NCI-H2029 (cell line): ENCODE results near the gene RAB3IP.
"Not testable (repeated sequence)": the region's sequence is repeated elsewhere in the genome, so short reads cannot be mapped to it uniquely, and the experiment has no call there.

ENCODE experiments used
- DNase-seq: peaks from one replicate; lab custom pipeline; 2025; lab: John Stamatoyannopoulos, UW

The RAB3IP gene

DNA sequence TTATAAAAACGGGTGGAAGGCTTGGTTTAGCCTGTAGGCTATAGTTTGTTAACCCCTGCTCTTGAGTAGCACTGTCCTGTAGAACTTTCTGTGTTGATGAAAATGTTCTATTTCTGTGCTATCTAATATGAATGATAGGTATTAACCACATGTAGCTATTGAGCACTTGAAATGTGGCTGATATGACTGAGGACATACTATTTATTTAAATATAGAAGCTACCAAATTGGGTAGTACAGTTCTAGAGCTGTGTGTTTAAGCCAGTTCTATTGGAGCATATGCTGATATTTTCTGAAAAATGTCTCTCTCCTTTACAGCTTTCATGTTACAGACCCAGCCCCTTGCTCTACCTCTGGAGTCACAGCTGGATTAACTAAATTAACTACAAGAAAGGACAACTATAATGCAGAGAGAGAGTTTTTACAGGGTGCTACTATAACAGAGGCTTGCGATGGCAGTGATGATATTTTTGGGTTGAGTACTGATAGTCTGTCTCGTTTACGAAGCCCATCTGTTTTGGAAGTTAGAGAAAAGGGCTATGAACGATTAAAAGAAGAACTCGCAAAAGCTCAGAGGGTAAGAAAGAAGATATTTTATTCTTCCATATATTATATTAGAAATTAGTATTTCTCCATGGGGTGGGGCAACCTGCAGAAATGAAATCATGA, 17.6 kb downstream of the RAB3IP start:
- no peak for DNase-seq

DNA sequence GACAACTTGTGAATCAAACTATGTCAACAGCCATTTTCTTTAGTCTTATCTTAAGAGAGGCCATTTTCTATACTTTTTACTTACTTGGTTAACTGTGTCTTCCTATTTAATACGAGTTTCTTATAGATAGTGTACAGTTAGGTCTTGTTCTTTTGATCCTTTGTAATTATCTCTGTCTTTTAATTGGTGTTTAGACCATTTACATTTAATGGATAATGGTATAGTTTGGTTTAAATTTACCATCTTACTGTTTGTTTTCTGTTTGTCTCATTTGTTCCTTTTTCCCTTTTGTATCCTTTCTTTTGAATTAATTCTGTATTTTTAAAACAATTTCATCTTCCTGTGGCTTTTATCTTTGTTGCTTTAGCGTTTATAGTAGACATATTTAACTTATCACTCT, 19.4 kb downstream of the RAB3IP start:
- no peak for DNase-seq

DNA sequence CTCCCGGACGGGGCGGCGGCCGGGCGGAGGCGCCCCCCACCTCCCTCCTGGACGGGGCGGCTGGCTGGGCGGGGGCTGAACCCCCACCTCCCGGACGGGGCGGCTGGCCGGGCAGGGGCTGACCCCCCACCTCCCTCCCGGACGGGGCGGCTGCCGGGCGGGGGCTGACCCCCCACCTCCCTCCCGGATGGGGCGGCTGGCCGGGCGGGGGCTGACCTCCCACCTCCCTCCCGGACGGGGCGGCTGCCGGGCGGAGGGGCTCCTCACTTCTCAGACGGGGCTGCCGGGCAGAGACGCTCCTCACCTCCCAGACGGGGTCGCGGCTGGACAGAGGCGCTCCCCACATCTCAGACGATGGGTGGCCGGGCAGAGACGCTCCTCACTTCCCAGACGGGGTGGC, 20.9 kb downstream of the RAB3IP start:
- DNase-seq = not testable (repeated sequence)

DNA sequence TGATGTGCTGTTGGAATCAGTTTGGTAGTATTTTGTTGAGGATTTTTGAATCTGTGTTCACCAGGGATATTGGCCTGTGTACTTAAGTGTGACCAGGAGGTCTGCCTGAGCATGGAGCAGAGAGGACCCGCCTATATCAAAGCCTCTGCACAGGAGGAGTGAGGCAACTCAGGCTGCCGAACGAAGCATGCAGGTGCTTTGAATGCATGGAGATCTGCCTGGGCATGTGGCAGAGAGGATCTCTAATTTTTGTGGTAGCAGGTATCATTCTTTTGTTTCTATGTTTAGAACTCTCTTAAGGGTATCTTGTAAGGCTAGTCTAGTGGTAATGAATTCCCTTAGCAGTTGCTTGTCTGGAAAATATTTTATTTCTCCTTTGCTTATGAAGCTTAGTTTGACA, 26.9 kb downstream of the RAB3IP start:
- DNase-seq = no peak

DNA sequence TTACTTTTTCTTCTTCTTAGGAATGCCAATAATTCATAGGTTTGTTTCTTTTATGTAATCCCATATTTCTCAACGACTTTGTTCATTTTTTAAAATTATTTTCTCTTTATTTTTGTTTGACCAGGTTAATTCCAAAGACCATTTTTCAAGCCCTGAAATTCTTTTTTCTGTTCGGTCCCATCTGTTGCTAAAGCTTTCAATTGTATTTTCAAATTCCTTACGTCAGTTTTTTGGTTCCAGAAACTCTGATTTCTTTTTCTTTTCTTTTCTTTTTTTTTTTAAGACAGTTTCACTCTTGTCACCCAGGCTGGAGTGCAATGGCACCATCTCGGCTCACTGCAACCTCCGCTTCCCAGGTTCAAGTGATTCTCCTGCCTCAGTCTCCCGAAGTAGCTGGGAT, 27.6 kb downstream of the RAB3IP start:
- DNase-seq = no peak

DNA sequence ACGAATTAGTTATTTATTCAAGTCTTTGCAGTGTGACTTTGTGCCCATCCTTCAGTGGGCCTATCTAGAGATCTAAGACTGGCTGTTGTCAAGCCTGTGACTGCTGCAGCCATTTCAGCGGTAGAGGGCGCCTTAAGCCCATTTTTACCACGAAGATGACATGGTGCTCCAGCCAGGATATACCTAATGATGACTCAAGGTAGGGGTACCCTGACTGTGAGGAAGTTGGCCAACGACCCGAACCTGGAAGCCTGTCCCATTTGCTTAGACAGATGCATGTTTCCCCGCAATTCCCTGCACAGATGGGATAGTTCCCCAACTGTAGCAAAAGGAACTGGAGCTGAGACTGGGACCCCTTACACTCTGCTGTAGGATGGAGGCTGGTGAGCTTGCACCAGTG, 41.3 kb downstream of the RAB3IP start:
- no peak for DNase-seq

DNA sequence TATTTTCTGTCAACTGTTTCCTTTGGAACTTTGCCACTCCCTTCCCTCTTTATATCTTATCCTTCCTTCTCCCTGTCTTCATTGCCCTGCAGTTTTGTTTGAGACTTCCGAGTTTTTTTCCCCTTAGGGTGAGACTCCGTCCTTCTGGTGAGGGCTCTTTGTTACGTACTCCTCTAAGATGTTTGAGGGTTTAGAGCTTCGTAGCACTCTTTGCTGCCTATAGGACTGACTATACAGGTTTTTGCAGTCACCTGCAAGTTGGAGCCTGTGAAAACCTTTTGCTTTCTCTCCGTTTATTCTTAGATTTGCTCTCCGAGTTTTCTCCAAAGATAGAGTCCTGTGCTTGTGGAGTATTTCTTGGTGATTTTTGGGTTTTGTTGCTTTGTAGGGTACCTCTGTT, 44.7 kb downstream of the RAB3IP start:
- DNase-seq = no peak

DNA sequence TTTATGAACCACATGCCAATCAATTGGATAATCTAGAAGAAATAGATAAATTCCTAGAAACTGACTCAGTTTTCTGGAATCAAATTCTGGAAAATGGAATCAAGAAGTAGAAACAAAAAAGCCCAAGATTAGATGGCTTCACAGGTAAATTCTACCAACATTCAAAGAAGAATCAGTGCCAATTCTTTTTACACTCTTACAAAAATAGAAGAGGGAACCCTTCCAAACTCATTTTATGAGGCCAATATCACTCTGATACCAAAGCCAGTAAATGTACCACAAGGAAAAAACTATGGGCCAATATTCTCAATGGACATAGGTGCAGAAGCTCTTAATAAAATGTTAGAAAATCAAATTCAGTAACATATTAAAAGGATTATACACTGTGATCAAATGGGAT, 50.7 kb downstream of the RAB3IP start:
- DNase-seq = no peak

DNA sequence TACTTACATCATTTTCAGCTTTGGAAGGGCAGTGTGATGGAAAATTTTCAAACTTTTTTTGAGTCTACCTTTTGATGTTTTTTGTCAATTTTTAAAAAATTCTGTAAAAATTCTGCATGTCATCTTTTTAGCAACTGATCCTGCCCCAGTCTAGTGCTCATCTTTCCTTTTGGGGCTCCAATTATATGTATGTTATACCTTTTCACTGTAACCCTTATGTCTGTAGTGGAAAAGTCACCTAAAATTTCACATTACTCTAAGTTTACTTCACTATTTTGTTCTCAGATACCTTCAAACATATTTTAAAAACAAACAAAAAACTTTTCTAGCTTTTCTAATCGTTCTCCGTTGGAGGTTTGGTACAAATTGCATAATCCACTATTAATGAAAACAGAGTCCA, 53.9 kb downstream of the RAB3IP start:
- no peak for DNase-seq

DNA sequence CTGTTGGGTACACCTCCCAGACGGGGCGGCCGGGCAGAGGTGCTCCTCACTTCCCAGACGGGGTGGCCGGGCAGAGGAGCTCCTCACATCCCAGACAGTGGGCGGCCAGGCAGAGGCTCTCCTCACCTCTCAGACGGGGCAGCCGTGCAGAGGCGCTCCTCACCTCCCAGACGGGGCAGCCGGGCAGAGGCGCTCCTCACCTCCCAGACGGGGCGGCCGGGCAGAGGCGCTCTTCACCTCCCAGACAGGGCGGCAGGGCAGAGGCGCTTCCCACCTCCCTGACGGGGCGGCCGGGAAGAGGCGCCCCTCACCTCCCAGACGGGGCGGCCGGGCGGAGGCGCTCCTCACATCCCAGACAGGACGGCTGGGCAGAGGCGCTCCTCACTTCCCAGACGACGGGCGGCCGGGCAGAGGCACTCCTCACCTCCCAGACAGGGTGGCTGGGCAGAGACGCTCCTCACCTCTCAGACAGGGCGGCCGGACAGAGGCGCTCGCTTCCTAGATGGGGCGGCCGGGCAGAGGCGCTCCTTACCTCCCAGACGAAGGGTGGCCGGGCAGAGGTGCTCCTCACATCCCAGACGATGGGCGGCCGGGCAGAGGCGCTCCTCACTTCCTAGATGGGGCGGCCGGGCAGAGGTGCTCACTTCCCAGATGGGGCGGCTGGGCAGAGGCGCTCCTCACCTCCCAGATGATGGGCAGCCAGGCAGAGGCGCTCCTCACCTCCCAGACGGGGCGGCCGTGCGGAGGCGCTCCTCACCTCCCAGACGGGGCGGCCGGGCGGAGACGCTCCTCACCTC, 68.6 kb downstream of the RAB3IP start:
- DNase-seq = not testable (repeated sequence)

DNA sequence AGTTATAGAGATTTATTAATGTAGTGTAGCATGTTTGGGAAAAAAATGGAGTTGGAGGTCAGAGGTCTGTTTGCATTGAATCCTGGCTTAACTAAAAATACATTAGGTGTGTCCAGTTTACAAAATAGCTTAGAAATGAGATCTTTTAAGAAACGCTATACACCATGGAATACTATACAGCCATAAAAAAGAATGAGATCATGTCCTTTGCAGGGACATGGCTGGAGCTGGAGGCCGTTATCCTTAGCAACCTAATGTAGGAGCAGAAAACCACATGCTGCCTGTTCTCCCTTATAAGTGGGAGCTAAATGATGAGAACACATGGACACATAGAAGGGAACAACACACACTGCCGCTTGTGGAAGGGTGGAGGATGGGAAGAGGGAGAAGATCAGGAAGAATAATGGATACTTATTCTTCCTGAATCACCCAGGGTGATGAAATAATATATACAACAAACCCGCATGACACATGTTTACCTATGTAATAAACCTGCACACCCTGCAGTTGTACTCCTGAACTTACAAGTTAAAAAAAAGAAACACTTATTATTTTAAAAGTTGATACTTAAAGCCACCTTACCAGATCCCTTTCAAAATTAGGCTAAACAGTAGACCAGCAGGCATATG, 72.3 kb downstream of the RAB3IP start:
- DNase-seq = no peak

DNA sequence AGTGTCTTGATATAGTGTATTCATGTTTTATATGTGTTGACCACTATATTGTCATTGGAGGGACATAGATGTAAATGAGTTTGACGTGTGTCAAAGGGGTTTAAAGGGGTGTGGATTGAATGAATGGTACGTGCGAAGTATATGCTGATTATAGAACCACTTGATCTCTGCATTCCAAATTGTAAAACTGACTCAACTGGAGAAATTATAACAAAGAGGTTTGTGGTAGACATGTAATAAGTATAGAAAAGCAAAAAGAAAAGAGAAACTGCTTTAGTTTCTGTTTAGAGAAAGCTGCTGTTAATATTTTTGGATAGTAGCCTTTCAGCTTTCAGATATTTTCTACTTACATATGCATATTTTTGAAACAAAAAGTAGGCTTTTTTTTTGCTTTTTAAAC, 77.4 kb downstream of the RAB3IP start:
- DNase-seq = no peak

DNA sequence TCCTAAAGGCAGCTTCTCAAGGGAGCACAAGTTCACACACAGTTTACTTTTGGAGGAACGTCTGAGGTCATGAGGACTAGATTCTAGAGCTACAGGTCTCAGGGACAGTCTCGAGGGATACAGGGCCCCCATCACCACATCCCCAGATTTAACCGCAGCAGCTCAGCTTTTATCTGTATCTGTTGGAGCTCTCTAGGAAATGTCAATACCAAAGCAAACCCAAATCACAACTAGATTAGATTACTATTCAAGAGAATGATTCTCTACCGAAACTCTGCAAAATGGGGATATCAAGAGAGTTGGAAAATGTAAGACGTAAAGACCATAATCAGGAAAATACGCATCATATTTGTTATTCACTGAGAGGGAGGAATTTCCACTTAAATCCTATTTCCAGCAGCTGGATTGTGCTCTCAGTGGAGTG, 82.4 kb downstream of the RAB3IP start:
- DNase-seq = no peak

DNA sequence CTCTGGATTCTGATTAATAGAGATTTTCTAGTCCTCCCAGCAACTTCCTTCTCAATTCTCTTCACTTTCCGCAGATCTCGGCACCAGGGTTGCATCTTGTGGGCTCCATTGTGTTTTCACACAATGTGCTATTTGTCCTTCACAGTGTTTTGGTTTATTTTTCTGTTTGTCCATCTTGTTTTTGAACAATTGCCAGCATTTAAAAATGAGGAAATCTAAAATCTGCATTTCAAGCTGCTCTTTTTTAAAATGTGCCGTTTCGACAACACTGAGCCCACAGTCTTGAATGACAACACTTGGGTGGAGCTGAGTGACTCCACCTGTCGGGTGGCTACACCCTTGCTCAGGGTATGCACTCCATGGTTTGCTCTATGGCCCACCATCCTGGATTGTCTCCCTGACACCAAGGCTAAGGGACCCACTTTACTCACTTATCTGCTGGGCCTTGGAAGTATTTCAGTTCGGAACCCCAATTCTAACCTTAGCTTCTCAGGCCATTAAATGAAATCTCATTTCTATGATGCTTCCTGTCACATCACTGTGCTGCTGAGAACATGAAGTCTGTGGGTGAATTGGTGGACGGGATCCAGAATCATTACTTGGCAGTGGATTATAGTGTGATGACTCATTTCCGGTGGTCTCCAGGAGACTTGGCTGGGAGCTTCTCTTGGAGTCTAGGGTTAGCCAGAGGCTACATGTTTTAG, 82.9 kb downstream of the RAB3IP start:
- peak; percentile 47 for DNase-seq

DNA sequence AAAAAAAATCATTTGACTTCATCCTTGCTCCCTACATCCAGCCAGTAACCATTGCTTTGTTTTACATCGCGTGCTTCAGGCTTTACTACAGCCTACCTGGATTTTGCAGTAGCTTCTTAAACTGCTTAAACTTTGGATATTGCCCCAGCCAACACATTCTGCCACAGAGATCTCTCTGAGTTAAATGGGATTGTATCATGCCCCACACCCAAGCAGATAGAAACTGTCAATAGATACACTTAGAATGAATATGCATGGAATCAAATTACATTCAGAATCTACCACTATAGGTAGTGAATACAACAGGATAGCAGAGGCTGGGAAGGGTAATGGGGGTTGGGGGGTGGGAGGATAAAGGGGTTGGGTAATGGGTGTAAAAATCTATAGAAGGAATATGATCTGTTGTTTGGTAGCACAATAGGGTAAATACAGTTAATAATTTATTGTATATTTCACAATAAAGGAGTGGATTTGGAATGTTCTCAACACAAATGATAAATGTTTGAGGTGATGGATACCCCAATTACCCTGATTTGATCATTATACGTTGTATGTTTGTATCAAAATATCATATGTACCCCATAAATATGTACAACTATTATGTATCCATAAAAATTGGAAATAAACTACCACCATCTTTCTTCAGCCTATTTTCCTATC, 83.7 kb downstream of the RAB3IP start:
- DNase-seq = no peak

DNA sequence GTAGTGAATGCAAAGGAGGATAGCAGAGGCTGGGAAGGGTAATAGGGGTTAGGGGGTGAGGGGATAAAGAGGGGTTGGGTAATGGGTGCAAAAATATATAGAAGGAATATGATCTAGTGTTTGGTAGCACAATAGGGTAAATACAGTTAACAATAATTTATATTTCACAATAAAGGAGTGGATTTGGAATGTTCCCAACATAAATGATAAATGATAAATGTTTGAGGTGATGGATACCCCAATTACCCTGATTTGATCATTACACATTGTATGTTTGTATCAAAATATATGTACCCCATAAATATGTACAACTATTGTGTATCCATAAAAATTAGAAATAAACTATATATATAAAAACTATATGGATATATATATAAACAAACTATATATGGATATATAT, 85.4 kb downstream of the RAB3IP start:
- no peak for DNase-seq

DNA sequence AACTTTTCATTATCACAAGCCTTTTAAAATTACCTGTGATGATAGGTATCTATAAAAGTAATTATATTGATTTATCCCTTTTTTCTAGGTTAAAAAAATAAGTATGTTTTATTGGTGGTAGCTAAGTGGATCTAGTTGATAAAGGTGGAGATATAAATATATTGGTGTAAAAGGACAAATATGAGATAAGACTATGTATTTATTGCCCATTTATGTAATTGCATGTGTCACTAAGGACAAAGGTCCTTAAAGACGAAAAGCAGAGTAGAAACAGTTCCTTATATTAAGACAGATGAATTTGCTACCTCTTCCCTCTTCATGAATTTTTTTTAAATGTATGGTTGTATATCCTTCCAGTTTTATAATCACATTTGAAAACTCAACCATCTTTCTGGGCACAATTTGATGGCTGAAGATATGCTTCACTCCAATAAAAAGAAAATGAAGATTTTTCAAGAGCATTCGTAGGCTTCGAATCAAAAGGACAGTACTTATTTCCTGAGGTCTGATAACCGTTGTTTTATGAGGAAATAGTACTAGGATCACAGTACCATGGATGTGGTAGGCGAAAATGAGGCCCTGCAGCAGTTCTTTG, 86.4 kb downstream of the RAB3IP start, which contains the start of gene MYRFL:
Gene MYRFL (plus strand): TSS at position 262 of the 595 bp plus-strand sequence. CDS start 291 bp downstream, at position 553.
- no peak for DNase-seq

DNA sequence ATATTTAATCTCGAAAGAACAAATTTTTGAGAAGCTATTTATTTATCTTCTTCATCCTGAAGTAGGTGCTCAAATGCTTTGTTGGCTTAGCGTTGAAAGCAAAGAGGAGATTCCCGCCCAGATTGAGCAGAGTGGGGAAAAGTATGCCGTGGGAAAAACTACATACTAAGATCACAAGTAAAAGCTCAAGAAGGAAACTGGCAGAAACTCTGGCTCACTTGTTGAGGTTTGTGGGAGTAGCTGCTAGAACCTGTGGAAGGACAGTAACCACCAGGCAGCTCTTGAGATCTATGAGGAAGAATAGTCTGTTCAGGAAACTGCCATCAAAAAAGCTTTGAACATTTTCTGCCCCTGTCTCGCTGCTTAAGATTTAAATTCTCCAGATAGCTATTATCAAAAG, 90.2 kb downstream of the RAB3IP start:
- DNase-seq = no peak

DNA sequence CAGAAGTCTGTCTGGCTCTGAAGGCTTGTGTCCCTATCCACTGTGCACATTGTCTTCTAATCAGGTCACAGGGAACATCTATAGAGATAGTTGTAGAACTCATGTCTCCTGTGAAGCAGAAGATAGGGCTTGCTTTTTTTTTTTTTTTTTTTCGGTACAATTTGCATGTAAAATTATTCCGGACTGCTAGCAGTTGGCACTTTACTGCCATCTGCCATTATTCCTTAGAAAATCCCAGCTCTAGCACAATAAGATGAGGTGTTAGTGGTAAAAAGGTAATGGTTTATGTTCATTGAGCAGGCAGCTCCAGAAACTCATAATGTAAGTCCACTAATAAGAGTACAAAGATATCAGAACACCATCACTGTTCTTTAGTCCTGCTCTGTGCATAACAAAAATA, 95.0 kb downstream of the RAB3IP start:
- DNase-seq = no peak

DNA sequence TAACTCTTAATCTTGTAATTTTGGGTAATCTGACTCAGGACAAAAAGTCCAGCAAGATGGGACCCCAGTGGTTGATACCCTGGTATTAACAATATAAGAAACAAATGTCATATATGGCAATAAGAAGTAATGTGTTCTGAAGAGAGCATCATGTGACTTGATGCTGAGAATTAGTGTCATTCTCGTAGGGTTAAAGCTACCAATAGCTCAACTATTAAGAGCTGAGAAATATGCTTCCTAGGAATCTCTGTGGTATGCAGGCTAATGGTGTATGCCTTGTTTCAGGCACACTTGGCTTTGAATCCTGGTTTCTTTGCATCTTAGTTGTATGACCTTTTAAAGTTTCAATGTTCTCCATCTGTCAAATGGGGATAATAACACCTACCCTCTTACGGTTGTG, 95.5 kb downstream of the RAB3IP start:
- no peak for DNase-seq

DNA sequence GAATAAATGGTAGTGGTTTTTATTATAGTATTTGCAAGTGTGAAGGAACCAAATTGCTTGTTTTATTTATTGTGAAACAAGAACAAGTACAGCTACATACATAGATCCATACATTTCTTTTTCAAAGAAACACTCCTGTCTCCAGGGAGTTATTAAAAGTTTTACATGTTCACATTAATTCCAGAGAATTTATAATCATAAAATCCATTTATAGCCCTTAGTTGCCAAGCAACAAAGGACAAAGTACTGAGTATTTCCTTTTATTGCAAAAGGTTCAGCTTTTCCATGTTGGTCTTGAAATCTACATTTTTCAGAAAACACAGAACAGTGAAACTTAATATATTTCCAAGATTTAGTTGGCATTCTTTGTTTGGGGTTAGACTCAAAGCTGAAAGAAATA, 95.9 kb downstream of the RAB3IP start:
- no peak for DNase-seq

DNA sequence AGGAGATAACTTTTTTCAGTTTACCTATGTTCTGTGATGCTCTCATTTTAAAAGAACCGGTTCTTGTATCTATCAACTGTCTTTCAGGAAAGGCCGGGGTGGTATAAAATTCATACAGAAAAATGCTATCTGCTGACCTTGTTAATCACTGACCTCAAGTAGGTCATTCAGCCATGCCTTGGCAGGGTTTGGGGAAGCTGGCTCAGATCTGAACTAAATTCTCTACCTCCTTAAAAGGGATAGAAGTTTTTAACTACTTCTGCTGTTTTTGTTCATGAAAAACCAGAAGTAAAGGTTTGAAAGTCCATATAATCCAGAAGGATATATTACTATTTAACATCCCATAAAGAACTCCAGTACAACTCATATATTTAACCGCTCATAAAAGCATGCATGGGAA, 96.4 kb downstream of the RAB3IP start:
- no peak for DNase-seq
